BE2C (cell line): ENCODE data around the gene F11R.

Source experiments
- DNase-seq: peaks from one replicate; pipeline ENCODE4 v3.0.0-alpha.2; 2020
- H3K27me3 ChIP-seq: fragments of 250-450 bp; sonication (Bioruptor Pico); 2 replicates; pipeline ENCODE4 v1.5.1; 2020; ENCODE audit warnings: mild to moderate bottlenecking
- H3K36me3 ChIP-seq: fragments of 250-450 bp; sonication (Bioruptor Pico); 2 replicates; pipeline ENCODE4 v1.5.1; 2020; ENCODE audit warnings: mild to moderate bottlenecking
- H3K4me1 ChIP-seq: fragments of 250-450 bp; sonication (Bioruptor Pico); 2 replicates; pipeline ENCODE4 v1.5.1; 2020
- H3K4me3 ChIP-seq: 2 replicates; pipeline ENCODE4 v1.5.1; 2011; ENCODE audit warnings: low read depth, low read length
- H3K9me3 ChIP-seq: fragments of 250-450 bp; sonication (Bioruptor Pico); 2 replicates; pipeline ENCODE4 v1.5.1; 2020
- TF ChIP-seq, protein P1 (sequence below): IDR thresholded peaks from 2 replicates; pipeline ENCODE4 v1.5.1; 2012; ENCODE audit warnings: mild to moderate bottlenecking, low read depth, low read length

Gene F11R

DNA sequence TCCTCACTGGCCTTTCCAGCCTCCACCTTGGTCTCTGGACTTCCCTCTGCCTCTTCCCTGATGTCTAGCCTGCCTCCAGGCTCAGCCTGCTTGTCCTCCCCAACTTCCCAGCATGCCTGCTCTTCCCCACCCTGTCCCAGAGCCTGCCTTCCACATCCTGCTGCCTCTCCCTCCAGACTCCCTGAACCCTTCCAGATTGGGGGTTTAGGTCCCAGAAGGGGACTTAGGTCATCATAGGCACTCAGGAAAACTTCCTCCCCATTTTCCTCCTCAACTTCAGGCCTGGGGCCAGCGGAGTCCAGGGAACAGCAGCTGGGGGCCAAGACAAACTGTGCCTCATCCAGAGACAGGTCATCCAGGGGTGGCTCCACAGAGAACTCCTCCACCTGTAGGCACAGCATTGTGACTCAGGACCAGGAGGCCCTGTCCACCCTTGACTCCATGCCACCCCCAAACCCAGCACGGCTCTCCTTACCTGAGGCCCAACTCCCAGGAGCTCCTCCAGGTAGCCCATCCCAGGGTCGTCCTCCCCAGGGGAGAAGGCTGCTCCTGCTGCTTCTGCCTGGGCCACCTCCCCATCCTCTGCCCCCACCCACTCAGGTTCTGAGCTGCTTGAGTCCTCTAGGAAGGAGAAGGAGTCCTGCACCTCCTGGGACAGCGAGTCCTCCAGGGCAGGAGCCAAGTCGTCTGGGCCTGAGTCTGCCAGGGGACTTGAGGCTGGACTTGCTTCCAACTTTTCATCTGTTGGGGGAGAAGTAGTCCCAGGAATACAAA is 28.2 kb upstream of the F11R start:
- Histone ChIP-seq H3K27me3 (no peaks in the 10 kb centered on the region), H3K9me3 (no peaks in the 10 kb centered on the region; the same call in 1 of the 2 replicates), H3K4me3 (no peak overlapping the region), H3K36me3 (no peaks in the 10 kb centered on the region), H3K4me1 (no peaks in the 10 kb centered on the region)
- DNase-seq: no peak
- TF ChIP-seq, protein P1, sequence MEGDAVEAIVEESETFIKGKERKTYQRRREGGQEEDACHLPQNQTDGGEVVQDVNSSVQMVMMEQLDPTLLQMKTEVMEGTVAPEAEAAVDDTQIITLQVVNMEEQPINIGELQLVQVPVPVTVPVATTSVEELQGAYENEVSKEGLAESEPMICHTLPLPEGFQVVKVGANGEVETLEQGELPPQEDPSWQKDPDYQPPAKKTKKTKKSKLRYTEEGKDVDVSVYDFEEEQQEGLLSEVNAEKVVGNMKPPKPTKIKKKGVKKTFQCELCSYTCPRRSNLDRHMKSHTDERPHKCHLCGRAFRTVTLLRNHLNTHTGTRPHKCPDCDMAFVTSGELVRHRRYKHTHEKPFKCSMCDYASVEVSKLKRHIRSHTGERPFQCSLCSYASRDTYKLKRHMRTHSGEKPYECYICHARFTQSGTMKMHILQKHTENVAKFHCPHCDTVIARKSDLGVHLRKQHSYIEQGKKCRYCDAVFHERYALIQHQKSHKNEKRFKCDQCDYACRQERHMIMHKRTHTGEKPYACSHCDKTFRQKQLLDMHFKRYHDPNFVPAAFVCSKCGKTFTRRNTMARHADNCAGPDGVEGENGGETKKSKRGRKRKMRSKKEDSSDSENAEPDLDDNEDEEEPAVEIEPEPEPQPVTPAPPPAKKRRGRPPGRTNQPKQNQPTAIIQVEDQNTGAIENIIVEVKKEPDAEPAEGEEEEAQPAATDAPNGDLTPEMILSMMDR: no peak

DNA sequence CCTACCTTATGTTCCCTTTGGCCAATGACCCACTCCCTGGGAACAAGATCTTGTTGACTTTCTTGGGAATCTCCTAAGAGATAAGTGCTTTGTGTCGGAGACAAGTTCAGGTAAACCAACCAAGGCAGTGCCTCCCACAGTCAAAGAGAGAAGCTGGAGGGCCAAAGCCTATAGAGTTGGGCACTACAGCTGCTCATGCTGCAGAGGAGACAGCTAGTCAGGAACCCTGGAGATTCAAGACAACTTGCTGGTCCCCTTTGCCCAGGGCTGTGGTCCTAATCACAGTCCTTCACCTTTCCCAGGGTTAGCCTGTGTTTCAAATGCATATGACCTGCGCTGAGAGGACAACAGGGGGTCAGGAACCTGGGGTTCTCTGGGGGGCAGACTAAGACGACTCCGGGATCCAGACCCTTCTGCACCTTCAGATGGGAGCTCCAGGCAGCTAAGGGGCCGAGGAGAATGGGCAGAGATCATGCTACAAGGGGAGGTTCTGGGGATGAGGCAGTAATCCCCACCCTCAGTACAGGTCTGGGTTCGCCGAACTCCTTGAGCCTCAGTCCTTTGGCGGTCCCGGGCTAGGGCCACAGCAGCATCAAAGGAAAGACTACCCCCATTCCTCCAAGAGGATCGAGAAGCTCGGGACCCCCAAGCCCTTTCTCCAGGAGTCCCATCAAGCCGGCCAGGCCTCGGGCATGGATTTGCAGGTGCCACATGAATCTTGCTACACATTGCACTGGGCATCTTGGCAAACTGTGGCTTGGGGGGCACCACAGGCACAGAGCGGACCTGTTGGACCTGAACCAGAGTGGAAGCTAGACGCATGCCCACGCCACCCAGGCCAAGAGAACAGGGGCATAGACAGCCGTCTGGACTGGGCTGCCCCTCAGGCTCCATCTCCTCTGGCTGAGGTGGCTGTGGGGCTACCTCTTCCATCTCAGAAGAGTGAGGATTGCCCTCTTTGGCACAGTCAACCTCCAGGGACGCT is 26.8 kb upstream of the F11R start:
- Histone ChIP-seq H3K9me3 (no peaks in the 10 kb centered on the region; the same call in 1 of the 2 replicates), H3K36me3 (peaks cover 4% of the 10 kb centered on the region), H3K27me3 (no peaks in the 10 kb centered on the region), H3K4me3 (no peak overlapping the region), H3K4me1 (no peaks in the 10 kb centered on the region)
- DNase-seq: no peak
- TF ChIP-seq, protein P1: no peak

DNA sequence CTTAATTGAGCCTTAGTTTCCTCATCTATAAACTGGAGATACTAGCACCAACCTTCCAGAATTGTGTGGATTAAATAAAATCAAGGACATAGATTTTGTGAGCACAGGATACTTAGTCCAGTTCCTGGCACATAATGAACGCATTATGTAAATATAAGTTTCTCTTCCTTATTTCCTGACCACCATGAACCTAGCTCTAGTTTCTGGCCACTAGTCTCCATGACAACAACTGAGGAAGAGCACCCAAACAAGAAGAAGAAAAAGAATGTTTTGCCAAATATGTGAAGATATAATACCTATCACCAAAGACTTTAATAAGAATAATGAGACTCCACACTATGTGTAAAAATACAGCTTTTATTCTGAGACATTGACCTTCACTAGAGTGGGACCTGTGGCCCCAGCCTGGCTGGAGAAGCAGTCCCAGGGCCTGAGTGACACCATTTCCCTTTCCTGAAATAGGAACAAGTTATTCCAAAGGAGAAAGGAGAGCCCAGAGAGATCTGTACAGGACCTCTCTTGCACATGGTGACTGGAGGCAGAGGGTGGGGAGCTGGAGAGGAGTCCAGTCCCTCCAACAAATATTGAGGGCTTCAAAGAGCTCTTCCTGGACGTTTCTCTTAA is 25.8 kb upstream of the F11R start:
- no peaks in the 10 kb centered on the region; the same call in 1 of the 2 replicates for H3K9me3 ChIP-seq
- no peaks in the 10 kb centered on the region for H3K4me1 ChIP-seq
- H3K36me3 ChIP-seq: peaks cover 12% of the 10 kb centered on the region
- H3K27me3 ChIP-seq: no peaks in the 10 kb centered on the region
- TF ChIP-seq, protein P1: no peak
- DNase-seq: no peak
- peak overlapping the region; percentile 81 for H3K4me3 ChIP-seq

DNA sequence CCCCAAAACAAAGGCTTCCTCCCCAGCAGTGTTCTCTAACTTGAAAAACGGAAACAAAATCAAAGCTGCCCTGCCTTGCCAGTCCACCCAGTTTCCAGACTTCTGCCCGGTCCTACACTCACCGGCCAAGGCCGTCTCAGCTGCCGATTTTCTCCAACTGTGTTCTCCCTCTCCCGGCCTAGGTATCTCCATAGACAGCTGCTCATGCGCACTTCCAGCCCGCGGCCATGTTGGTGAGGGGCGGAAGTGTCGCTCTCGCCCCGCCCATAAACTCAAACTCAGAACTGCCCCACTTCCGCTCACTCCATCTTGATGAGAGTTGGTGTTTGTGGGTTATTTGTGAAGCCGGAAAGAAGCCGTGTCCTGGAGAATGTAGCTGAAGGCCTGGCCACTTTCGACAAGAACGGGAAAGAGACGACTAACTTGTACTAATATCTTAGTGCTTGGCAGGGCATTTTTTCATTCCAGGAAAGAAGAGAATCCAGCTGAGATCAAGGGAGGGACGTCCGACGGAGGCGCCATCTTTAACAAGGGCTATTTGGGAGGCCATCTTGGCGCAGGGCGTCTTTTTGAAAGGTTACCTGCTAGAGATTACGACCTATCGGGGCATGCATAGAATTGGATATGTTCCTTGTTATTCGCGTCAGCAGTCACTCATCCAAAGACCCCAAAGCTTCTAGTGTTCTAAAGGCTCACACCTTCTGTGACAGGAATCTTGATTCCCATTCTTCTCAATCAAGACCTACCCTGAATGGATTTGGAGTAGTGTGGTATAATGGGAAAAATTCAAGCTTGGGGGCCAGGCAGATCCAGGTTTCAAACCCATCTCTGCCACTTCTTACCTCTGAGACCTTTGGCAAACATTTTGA is 25.0 kb upstream of the F11R start, which contains the start of gene USF1:
TSS of gene USF1 (minus strand) at position 242 of the 869 bp plus-strand sequence. CDS start 2,702 bp downstream, outside the sequence.
- Histone ChIP-seq H3K36me3 (peaks cover 20% of the 10 kb centered on the region), H3K9me3 (no peaks in the 10 kb centered on the region; the same call in 1 of the 2 replicates), H3K4me3 (peak within 1 kb of the TSS; percentile 81), H3K27me3 (no peaks in the 10 kb centered on the region), H3K4me1 (no peaks in the 10 kb centered on the region)
- peak; percentile 93 for DNase-seq
- TF ChIP-seq, protein P1: no peak
